Activated gamma-delta T cell treated with Interleukin-2 at 50 U/mL for 16 hours (primary cell): ENCODE results near the gene HBEGF.
"Not testable (repeated sequence)": the region's sequence is repeated elsewhere in the genome, so short reads cannot be mapped to it uniquely, and the experiment has no call there.

Source experiments
- DNase-seq: peaks from one replicate; pipeline ENCODE4 v3.0.0-alpha.2; 2020

The HBEGF gene

DNA sequence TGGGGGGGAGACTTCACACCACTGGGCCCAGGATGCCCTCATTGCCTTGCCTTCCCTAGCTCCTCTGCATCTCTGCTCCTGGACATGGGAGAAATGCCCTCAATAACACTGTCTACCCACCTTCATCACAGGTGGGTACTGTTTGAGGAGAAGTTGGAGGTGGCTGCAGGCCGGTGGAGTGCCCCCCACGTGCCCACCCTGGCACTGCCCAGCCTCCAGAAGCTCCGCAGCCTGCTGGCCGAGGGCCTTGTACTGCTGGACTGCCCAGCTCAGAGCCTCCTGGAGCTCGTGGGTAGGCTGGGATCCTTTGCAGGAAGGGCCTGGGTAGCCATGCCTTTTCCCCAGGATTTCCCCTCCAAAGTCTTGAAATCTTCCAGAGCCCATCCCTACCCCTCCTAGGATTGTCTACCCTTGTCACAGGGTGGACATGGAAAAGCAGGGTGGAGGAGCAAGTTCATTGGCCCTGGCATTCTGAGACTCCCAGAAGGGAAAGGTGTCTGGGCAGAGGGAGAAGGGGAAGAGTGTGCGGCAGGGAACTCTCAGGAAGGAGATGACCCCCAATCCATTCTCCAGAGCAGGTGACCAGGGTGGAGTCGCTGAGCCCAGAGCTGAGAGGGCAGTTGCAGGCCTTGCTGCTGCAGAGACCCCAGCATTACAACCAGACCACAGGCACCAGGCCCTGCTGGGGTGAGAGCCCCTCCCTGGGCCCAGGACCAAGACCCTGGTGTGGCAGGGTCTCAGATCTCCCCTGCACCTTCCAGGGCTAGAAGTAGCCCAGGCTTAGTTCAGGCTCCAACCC, 14.5 kb upstream of the HBEGF start:
- DNase-seq, result no peak

GRCh38 chr5:140360101-140360500, 13.7 kb upstream of the HBEGF start, which contains the start of gene SLC4A9:
Gene SLC4A9 (plus strand): TSS chr5:140360194. CDS start chr5:140360237, 43 bp downstream.
- DNase-seq, result no peak

GRCh38 chr5:140358738-140359310, 12.4 kb upstream of the HBEGF start:
- DNase-seq, result no peak

GRCh38 chr5:140357726-140358093, 11.3 kb upstream of the HBEGF start:
- DNase-seq, result peak; percentile 65

- no peak for DNase-seq
Observed at GRCh38 chr5:140356853-140357725, 10.7 kb upstream of the HBEGF start.

GRCh38 chr5:140355546-140355945, 9.1 kb upstream of the HBEGF start:
- no peak for DNase-seq

GRCh38 chr5:140351609-140352334, 5.4 kb upstream of the HBEGF start:
- peak; percentile 66 for DNase-seq

- no peak for DNase-seq
Observed at GRCh38 chr5:140349244-140349643, 2.8 kb upstream of the HBEGF start.

GRCh38 chr5:140348104-140348503, 1.7 kb upstream of the HBEGF start:
- DNase-seq, result no peak

- DNase-seq, result no peak
Observed at GRCh38 chr5:140347360-140347759, 957 bp upstream of the HBEGF start.

- no peak for DNase-seq
Observed at GRCh38 chr5:140345919-140346347, 470 bp downstream of the HBEGF start.

- DNase-seq, result no peak
Observed at GRCh38 chr5:140344683-140345423, 1.6 kb downstream of the HBEGF start.

DNA sequence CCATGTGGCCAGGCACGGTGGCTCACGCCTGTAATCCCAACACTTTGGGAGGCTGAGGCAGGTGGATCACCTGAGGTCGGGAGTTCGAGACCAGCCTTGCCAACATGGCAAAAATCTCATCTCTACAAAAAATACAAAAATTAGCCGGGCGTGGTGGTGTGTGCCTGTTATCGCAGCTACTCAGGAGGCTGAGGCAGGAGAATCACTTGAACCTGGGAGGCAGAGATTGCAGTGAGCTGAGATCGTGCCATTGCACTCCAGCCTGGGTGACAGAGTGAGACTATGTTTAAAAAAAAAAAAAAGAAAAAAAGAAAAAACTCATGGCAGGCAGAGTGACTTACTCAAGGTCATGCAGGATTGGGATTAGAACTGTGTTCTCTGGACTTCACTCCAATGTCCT, 2.6 kb downstream of the HBEGF start:
- not testable (repeated sequence) for DNase-seq

- no peak for DNase-seq
Observed at GRCh38 chr5:140342896-140343295, 3.5 kb downstream of the HBEGF start.

DNA sequence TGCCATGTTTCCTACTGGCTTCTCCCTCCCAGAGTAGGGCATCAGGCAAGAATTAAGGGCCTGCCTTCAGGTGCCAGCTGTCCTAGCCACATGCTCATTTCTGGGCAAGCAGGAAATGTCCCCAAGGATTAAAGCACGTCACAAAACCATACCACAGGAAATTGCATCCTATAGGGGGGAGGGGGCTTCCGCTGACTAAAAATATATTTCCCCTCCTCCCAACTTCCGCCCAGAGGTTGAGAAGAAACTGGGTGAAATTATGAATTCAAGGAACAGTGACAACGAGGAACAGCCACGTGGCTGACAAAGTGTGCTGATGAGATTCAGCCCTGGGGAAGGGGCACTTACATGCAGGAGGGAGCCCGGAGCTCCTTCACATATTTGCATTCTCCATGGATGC, 4.1 kb downstream of the HBEGF start:
- no peak for DNase-seq

- no peak for DNase-seq
Observed at GRCh38 chr5:140341591-140341990, 4.8 kb downstream of the HBEGF start.

DNA sequence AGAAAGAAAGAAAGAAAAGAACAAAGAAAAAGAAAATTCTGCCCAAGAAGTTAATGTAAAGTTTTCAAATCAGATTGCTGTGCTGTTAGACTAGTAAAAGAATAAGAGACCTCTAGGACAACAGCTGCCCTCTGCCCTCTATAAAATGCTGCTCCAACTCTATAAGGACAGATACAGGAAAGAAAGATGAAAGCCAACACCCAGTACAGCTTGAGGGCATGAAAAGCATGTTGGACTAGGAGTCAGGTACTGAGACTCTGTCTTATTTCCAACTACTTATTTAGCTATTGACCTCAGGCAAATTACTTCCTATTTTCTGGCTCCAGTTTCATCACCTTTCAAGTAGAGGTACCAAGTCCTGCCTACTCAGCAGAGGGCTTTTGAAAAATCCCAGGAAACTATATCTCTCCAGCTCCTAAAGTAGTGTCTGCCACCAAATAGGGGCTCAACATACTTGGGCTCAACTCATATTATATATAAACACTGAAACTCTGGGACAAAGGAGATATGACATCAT, 5.7 kb downstream of the HBEGF start:
- no peak for DNase-seq

DNA sequence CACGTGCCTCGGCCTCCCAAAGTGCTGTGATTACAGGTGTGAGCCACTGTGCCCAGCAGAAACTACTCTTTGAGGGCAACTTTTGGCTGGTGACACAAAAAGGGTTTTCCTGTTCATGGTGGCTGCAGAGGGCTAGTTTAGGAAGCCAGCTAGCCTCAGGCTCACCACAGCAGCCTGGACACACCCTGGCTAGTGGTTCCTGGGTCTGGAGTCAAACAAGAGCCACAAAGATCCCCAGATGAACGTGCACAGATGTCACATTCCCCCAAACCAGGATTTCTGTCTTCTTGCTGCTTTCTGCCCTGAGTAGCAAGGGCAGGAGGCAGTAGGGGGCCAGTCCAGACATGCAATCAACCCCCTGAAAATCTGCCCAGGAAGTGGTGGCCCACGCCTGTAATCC, 6.8 kb downstream of the HBEGF start:
- DNase-seq, result no peak

DNA sequence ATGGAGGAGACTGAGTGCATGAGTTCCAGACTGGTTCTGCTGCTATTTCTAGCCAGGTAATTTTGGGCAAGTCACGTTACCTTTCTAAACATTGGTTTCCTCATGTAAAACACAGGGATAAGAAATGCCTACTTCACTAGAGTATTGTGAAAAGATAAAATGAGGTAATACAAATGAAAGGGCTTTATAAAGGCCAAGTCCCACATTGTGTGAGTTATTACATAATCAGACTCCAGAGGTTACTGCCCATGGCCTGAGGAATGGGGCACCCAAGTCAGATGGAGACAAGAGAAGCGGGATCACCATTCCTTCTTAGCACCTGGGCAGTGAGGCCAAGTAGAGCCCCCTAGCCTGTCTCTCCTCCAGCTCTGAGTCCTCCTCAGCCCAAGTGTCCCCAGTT, 7.5 kb downstream of the HBEGF start:
- no peak for DNase-seq

- no peak for DNase-seq
Observed at GRCh38 chr5:140338336-140338735, 8.1 kb downstream of the HBEGF start.

DNA sequence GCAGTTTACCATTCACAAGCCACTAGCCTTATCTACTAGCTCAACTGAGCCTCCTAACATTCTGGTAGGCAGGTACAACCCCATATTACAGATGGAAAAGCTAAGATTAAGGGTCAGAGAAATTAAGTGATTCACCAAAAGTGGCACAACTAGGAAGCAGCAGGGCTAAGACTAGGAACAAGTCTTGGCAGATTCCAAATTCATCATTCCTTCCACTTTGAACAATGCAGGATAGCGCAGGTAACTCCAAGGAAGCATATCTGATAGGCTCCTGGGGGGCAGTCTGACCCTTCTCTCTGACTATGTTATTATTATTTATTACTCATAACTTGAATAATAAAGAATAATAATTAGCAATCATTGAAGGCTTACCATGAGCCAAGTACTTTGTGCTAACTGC, 8.5 kb downstream of the HBEGF start:
- DNase-seq, result no peak

DNA sequence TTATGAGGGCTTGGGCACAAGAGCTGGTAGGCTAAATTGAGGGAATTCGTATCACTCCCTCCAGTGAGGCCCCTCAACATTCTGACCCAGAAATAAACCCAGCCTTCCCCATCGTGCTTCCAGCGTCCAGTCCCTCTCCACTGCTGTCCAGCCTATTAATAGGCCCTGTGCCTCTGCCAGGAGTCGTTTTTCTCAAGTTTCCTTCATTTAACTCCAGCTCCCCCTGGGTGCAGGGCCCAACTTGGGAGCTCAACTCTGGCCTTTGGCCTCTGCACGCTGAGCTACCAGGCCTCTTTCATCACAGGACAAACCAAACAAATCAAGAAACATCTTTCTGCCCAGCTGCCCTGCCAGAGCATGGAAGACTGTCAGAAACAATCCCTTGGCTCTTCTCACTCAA, 10.0 kb downstream of the HBEGF start:
- DNase-seq, result no peak
